Neural cell (in vitro differentiated cells): ENCODE data around the gene TAF7. TPM values are rescaled to one million over a fixed set of nuclear protein-coding genes. Genes with fewer than 3 reads are reported as not detected.

Experiments used
- H2AFZ ChIP-seq: fragments of 200-600, 300-800 bp; sonication (generic), shearing (Covaris generic); 2 replicates; pipeline ENCODE4 v1.6.0; 2014; ENCODE audit warnings: low read depth, mild to moderate bottlenecking, antibody characterized with exemption, low read length, moderate library complexity
- H3F3A ChIP-seq: fragments of 200-600 bp; shearing (Covaris generic); 2 replicates; pipeline ENCODE4 v1.6.1; 2016; ENCODE audit warnings: mild to moderate bottlenecking, moderate library complexity, mixed read lengths, antibody characterized with exemption, low read length; ENCODE audit not compliant: insufficient read depth, poor library complexity, severe bottlenecking
- H3K27ac ChIP-seq: fragments of 200-600, 300-800 bp; sonication (generic), shearing (Covaris generic); 2 replicates; pipeline ENCODE4 v1.5.1; 2014; ENCODE audit warnings: mild to moderate bottlenecking, low read length, moderate library complexity
- H3K27me3 ChIP-seq: fragments of 300-800, 200-600 bp; sonication (generic), shearing (Covaris generic); 2 replicates; pipeline ENCODE4 v1.6.0; 2014; ENCODE audit warnings: mild to moderate bottlenecking, low read depth, low read length, moderate library complexity; ENCODE audit not compliant: insufficient read depth
- H3K36me3 ChIP-seq: fragments of 300-800, 200-600 bp; sonication (generic), shearing (Covaris generic); 2 replicates; pipeline ENCODE4 v1.5.1; 2014; ENCODE audit warnings: mild to moderate bottlenecking, antibody characterized with exemption, low read length, moderate library complexity; ENCODE audit not compliant: insufficient read depth
- H3K4me2 ChIP-seq: fragments of 300-800, 200-600 bp; sonication (generic), shearing (Covaris generic); 2 replicates; pipeline ENCODE4 v1.6.0; 2014; ENCODE audit warnings: mild to moderate bottlenecking, low read length
- H3K4me3 ChIP-seq: fragments of 300-800, 200-600 bp; sonication (generic), shearing (Covaris generic); 2 replicates; pipeline ENCODE4 v1.5.1; 2014; ENCODE audit warnings: mild to moderate bottlenecking, low read length, moderate library complexity
- H3K79me2 ChIP-seq: fragments of 200-600 bp; shearing (Covaris generic); replicated peaks from 2 replicates; pipeline ENCODE4 v1.6.0; 2014; ENCODE audit warnings: mild to moderate bottlenecking, low read length, moderate library complexity; ENCODE audit not compliant: insufficient read depth
- H3K9ac ChIP-seq: fragments of 300-800, 200-600 bp; sonication (generic), shearing (Covaris generic); 2 replicates; pipeline ENCODE4 v1.6.1; 2016; ENCODE audit warnings: mild to moderate bottlenecking, low read length, mixed read lengths
- H3K9me2 ChIP-seq: fragments of 200-600 bp; shearing (Covaris generic); 2 replicates; pipeline ENCODE4 v1.6.1; 2016; ENCODE audit warnings: mild to moderate bottlenecking, low read length, mixed read lengths; ENCODE audit not compliant: insufficient read depth
- H3K9me3 ChIP-seq: fragments of 200-600, 300-800 bp; sonication (generic), shearing (Covaris generic); 2 replicates; pipeline ENCODE4 v1.6.1; 2016; ENCODE audit warnings: mild to moderate bottlenecking, mixed run types, low read length, moderate library complexity, mixed read lengths
- H4K20me1 ChIP-seq: fragments of 200-600 bp; shearing (Covaris generic); 2 replicates; pipeline ENCODE4 v1.6.1; 2016; ENCODE audit warnings: mild to moderate bottlenecking, mixed run types; ENCODE audit not compliant: insufficient read depth
- EP300 ChIP-seq: fragments of 450-650 bp; conservative IDR thresholded peaks from 2 replicates; pipeline ENCODE4 v1.6.1; 2014; ENCODE audit warnings: antibody characterized with exemption, mild to moderate bottlenecking, moderate library complexity; ENCODE audit not compliant: poor library complexity, severe bottlenecking
- EZH2 ChIP-seq: fragments of 200-600, 300-800 bp; shearing (Covaris generic), sonication (generic); IDR thresholded peaks from 2 replicates; pipeline ENCODE4 v1.6.1; 2014; ENCODE audit warnings: antibody characterized with exemption, low read length, borderline replicate concordance, mild to moderate bottlenecking; ENCODE audit not compliant: insufficient read depth, poor library complexity, severe bottlenecking
- MXI1 ChIP-seq: fragments of 450-650 bp; conservative IDR thresholded peaks from 2 replicates; pipeline ENCODE4 v1.6.1; 2014; ENCODE audit warnings: antibody characterized with exemption, mild to moderate bottlenecking; ENCODE audit not compliant: poor library complexity, severe bottlenecking
- POLR2AphosphoS5 ChIP-seq: IDR thresholded peaks from 2 replicates; pipeline ENCODE4 v1.6.1; 2012
- RAD21 ChIP-seq: fragments of 450-650 bp; conservative IDR thresholded peaks from 2 replicates; pipeline ENCODE4 v1.6.1; 2014; ENCODE audit warnings: antibody characterized with exemption, mild to moderate bottlenecking, moderate library complexity
- SMC3 ChIP-seq: fragments of 450-650 bp; conservative IDR thresholded peaks from 2 replicates; pipeline ENCODE4 v1.6.1; 2014; ENCODE audit warnings: antibody characterized with exemption, mild to moderate bottlenecking, moderate library complexity; ENCODE audit not compliant: poor library complexity
- TAF1 ChIP-seq: IDR thresholded peaks from 2 replicates; pipeline ENCODE4 v1.6.1; 2012; ENCODE audit warnings: low read depth
- polyA minus RNA-seq: library from RNA; depleted of rRNA, polyadenylated mRNA; stranded (reverse); fragments of >200 nt; gene quantifications from 2 replicates; pipeline ENCODE4 v1.2.3, GENCODE V29; 2014
- polyA plus RNA-seq: library from polyadenylated mRNA; depleted of rRNA; stranded (reverse); fragments of >200 nt; gene quantifications from 2 replicates; pipeline ENCODE4 v1.2.3, GENCODE V29; 2014
- TF ChIP-seq, protein P1 (sequence below): fragments of 450-650 bp; IDR thresholded peaks from 2 replicates; pipeline ENCODE4 v1.5.1; 2014; ENCODE audit warnings: antibody characterized with exemption, mild to moderate bottlenecking, moderate library complexity; ENCODE audit not compliant: poor library complexity, severe bottlenecking
- TF ChIP-seq, protein P2 (sequence below): IDR thresholded peaks from 2 replicates; pipeline ENCODE4 v1.6.1; 2012; ENCODE audit warnings: borderline replicate concordance

The TAF7 gene, protein sequence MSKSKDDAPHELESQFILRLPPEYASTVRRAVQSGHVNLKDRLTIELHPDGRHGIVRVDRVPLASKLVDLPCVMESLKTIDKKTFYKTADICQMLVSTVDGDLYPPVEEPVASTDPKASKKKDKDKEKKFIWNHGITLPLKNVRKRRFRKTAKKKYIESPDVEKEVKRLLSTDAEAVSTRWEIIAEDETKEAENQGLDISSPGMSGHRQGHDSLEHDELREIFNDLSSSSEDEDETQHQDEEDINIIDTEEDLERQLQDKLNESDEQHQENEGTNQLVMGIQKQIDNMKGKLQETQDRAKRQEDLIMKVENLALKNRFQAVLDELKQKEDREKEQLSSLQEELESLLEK
- 173 and 198 TPM in 2 replicates for polyA plus RNA-seq
- 177 and 189 TPM in 2 replicates for polyA minus RNA-seq

DNA sequence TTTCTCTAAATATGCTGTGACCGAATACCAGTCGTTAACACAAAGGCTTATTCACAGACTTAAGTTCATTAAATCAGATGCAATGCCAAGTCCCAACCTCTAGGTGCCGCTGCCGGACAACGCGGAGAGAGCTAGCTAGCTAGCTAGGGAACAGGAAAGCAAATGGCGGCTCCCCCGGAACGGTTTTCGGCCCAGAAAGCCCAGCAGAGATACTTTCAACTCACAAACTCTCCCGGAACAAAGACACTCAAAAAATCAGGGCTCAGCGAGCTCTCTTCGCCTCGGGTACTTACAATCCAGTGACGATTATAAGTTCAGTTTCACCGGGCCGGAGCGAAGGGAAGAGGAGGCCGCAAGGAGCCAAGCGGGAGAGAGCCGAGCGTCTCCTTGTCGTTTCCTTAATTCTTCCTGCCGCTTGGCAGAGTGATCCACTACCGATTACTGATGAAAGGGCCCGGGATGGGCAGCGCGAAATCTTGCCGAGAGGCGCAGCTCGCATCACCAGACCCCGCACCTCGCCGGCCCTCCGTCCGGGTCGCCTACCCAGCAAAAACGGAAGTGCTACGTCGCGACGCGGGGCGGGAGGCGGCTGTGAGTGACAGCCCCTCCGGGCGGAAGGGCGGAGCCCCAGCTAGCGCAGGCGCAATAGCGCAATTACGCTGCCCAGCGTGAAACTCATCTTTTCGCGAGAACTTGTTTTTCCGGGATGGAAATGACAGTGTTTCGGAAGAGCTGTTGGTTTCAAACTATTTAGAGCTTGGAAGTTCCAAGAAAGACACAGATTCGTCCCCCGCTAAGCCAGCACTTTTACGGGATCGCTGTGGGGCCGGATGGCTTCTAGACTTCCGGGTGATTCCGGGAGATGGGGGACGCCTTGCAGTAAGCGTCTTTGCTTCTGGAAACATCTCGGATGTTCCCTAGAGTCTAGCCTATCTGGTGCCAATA lies at the start of gene TAF7:
Gene TAF7, minus strand, starts transcription at position 560 of the 945 bp plus-strand sequence. CDS start 740 bp downstream, outside the sequence.
- Histone ChIP-seq H3K27ac (peak within 1 kb of the TSS; percentile 99), H3K79me2 (peaks cover 30% of the 10 kb centered on the region), H3K27me3 (no peaks in the 10 kb centered on the region), H3K9me2 (no peaks in the 10 kb centered on the region), H3F3A (peaks cover 14% of the 10 kb centered on the region), H2AFZ (peak within 1 kb of the TSS; percentile 91), H3K9me3 (peaks cover 34% of the 10 kb centered on the region), H4K20me1 (no peaks in the 10 kb centered on the region), H3K4me3 (peak within 1 kb of the TSS; percentile 77), H3K36me3 (peaks cover 28% of the 10 kb centered on the region), H3K4me2 (peak within 1 kb of the TSS; percentile 82), H3K9ac (peak within 1 kb of the TSS; percentile 95)
- TF ChIP-seq, protein P1, sequence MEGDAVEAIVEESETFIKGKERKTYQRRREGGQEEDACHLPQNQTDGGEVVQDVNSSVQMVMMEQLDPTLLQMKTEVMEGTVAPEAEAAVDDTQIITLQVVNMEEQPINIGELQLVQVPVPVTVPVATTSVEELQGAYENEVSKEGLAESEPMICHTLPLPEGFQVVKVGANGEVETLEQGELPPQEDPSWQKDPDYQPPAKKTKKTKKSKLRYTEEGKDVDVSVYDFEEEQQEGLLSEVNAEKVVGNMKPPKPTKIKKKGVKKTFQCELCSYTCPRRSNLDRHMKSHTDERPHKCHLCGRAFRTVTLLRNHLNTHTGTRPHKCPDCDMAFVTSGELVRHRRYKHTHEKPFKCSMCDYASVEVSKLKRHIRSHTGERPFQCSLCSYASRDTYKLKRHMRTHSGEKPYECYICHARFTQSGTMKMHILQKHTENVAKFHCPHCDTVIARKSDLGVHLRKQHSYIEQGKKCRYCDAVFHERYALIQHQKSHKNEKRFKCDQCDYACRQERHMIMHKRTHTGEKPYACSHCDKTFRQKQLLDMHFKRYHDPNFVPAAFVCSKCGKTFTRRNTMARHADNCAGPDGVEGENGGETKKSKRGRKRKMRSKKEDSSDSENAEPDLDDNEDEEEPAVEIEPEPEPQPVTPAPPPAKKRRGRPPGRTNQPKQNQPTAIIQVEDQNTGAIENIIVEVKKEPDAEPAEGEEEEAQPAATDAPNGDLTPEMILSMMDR = peak; percentile 95
- no peak for TF ChIP-seq EZH2
- TF ChIP-seq POLR2AphosphoS5 = peak; percentile 99
- peak; percentile 65 for TF ChIP-seq SMC3
- peak; percentile 76 for TF ChIP-seq RAD21
- peak; percentile 65 for TF ChIP-seq EP300
- TF ChIP-seq, protein P2, sequence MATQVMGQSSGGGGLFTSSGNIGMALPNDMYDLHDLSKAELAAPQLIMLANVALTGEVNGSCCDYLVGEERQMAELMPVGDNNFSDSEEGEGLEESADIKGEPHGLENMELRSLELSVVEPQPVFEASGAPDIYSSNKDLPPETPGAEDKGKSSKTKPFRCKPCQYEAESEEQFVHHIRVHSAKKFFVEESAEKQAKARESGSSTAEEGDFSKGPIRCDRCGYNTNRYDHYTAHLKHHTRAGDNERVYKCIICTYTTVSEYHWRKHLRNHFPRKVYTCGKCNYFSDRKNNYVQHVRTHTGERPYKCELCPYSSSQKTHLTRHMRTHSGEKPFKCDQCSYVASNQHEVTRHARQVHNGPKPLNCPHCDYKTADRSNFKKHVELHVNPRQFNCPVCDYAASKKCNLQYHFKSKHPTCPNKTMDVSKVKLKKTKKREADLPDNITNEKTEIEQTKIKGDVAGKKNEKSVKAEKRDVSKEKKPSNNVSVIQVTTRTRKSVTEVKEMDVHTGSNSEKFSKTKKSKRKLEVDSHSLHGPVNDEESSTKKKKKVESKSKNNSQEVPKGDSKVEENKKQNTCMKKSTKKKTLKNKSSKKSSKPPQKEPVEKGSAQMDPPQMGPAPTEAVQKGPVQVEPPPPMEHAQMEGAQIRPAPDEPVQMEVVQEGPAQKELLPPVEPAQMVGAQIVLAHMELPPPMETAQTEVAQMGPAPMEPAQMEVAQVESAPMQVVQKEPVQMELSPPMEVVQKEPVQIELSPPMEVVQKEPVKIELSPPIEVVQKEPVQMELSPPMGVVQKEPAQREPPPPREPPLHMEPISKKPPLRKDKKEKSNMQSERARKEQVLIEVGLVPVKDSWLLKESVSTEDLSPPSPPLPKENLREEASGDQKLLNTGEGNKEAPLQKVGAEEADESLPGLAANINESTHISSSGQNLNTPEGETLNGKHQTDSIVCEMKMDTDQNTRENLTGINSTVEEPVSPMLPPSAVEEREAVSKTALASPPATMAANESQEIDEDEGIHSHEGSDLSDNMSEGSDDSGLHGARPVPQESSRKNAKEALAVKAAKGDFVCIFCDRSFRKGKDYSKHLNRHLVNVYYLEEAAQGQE = no peak
- peak; percentile 51 for TF ChIP-seq MXI1
- peak; percentile 86 for TF ChIP-seq TAF1
